Keratinocyte (primary cell): ENCODE measurements around the gene SFSWAP. TPM values are rescaled to one million over a fixed set of nuclear protein-coding genes. Genes with fewer than 3 reads are reported as not detected.

Source experiments
- DNase-seq: peaks from one replicate; pipeline ENCODE4 v3.0.0-alpha.2; 2011; ENCODE audit warnings: low read depth, missing footprints, low spot score
- FAIRE-seq: peaks from 2 replicates; lab custom pipeline; 2011; peaks lifted over from hg19 to GRCh38; lab: Jason Lieb, UNC
- H2AFZ ChIP-seq: 2 replicates; pipeline ENCODE4 v1.6.0; 2012; ENCODE audit warnings: low read length, control low read depth, inconsistent platforms; ENCODE audit not compliant: control insufficient read depth
- H3K27ac ChIP-seq: 2 replicates; pipeline ENCODE4 v1.5.1; 2011; ENCODE audit warnings: low read length; ENCODE audit not compliant: control insufficient read depth, insufficient read depth
- H3K27me3 ChIP-seq: 3 replicates; pipeline ENCODE4 v1.6.0; 2011; ENCODE audit warnings: low read length; ENCODE audit not compliant: control insufficient read depth, insufficient read depth; ENCODE audit errors: extremely low read depth
- H3K36me3 ChIP-seq, 2 experiments: 2 replicates in 1 of 2; 3 replicates in 1 of 2; pipeline ENCODE4 v1.5.1; 2011; ENCODE audit warnings: low read length in 2 of 2, mild to moderate bottlenecking in 1 of 2; ENCODE audit not compliant: control insufficient read depth in 2 of 2, insufficient read depth in 2 of 2; ENCODE audit errors: extremely low read depth in 1 of 2
- H3K4me1 ChIP-seq: 3 replicates; pipeline ENCODE4 v1.5.1; 2011; ENCODE audit warnings: low read length; ENCODE audit not compliant: control insufficient read depth, insufficient read depth; ENCODE audit errors: extremely low read depth
- H3K4me2 ChIP-seq: 3 replicates; pipeline ENCODE4 v1.6.0; 2011; ENCODE audit warnings: low read depth, low read length; ENCODE audit not compliant: control insufficient read depth, insufficient read depth; ENCODE audit errors: extremely low read depth
- H3K4me3 ChIP-seq, 3 experiments: fragments of 200-600 bp in 1 of 3; sonication (generic) in 1 of 3; 2 replicates in 2 of 3; 3 replicates in 1 of 3; pipeline ENCODE4 v1.5.1; 2011 to 2016; ENCODE audit warnings: low read length in 3 of 3, mild to moderate bottlenecking in 3 of 3, control low read depth in 2 of 3, inconsistent platforms in 1 of 3, low read depth in 1 of 3, mixed read lengths in 1 of 3, mixed run types in 1 of 3, moderate library complexity in 1 of 3; ENCODE audit not compliant: control insufficient read depth in 2 of 3, insufficient read depth in 2 of 3; ENCODE audit errors: extremely low read depth in 1 of 3
- H3K79me2 ChIP-seq: 2 replicates; pipeline ENCODE4 v1.6.0; 2012; ENCODE audit warnings: low read length; ENCODE audit not compliant: control insufficient read depth, insufficient read depth
- H3K9ac ChIP-seq: 3 replicates; pipeline ENCODE4 v1.6.0; 2011; ENCODE audit warnings: low read length; ENCODE audit not compliant: control insufficient read depth, insufficient read depth; ENCODE audit errors: extremely low read depth
- H3K9me1 ChIP-seq: 3 replicates; pipeline ENCODE4 v1.6.0; 2011; ENCODE audit warnings: low read length; ENCODE audit not compliant: control insufficient read depth, insufficient read depth; ENCODE audit errors: extremely low read depth
- H3K9me3 ChIP-seq: 2 replicates; pipeline ENCODE4 v1.5.1; 2012; ENCODE audit warnings: low read depth, low read length; ENCODE audit not compliant: control insufficient read depth
- H4K20me1 ChIP-seq: 3 replicates; pipeline ENCODE4 v1.6.0; 2011; ENCODE audit warnings: low read length; ENCODE audit not compliant: control insufficient read depth, insufficient read depth; ENCODE audit errors: extremely low read depth
- CTCF ChIP-seq, 3 experiments: IDR thresholded peaks in 1 of 3; conservative IDR thresholded peaks in 1 of 3; optimal IDR thresholded peaks in 1 of 3; 2 replicates in 2 of 3; 3 replicates in 1 of 3; pipeline versions ENCODE3 to v1.5.1; 2011; ENCODE audit warnings: low read length in 3 of 3, mild to moderate bottlenecking in 3 of 3, moderate library complexity in 2 of 3, control low read depth in 1 of 3, inconsistent platforms in 1 of 3; ENCODE audit not compliant: insufficient read depth in 2 of 3; ENCODE audit errors: extremely low read depth in 1 of 3
- EZH2 ChIP-seq: IDR thresholded peaks from one replicate; pipeline ENCODE4 v1.6.1; 2012; ENCODE audit warnings: inconsistent platforms, mild to moderate bottlenecking, low read length, moderate library complexity
- dilution Hi-C: fragments of 300-500 bp; cut with MboI; formaldehyde crosslinking; loops from one replicate; pipeline ENCODE4 v1.7.0; 2020; ENCODE audit warnings: low sequenced_read_pairs; ENCODE audit not compliant: extremely low pct_ligation_motif_present
- polyA plus RNA-seq, 5 experiments: library from polyadenylated mRNA; depleted of rRNA in 3 of 5; stranded (reverse) in 3 of 5; stranded (forward) in 1 of 5; unstranded in 1 of 5; fragments of >200 nt; gene quantifications; 1 replicate in 1 of 5; 2 replicates in 3 of 5; 3 replicates in 1 of 5; pipeline versions ENCODE4 v1.2.1 to v1.2.3, GENCODE V29; 2011 to 2012; ENCODE audit warnings: missing spikeins in 2 of 5, low read depth in 1 of 5, low replicate concordance in 1 of 5

The SFSWAP gene
- polyA plus RNA-seq, 1 donor (not counting 4 experiments of a cell fraction or from before 2014, with no cell fraction given): 13.1 TPM

- no peak overlapping the region for H3K27ac ChIP-seq
- no peak overlapping the region for H3K9ac ChIP-seq
- H3K27me3 ChIP-seq: peaks cover 30% of the 10 kb centered on the region
- H2AFZ ChIP-seq: no peak overlapping the region
- no peaks in the 10 kb centered on the region for H3K36me3 ChIP-seq
- H3K79me2 ChIP-seq: no peaks in the 10 kb centered on the region
- H3K4me1 ChIP-seq: no peaks in the 10 kb centered on the region
- no peaks in the 10 kb centered on the region for H3K9me1 ChIP-seq
- no peaks in the 10 kb centered on the region for H3K9me3 ChIP-seq
- no peak for FAIRE-seq
- no peak for TF ChIP-seq CTCF (optimal IDR thresholded peaks at IDR 0.05 in 1 of 3, IDR thresholded peaks at IDR 0.05 in 1 of 3, conservative IDR thresholded peaks at IDR 0.05 in 1 of 3; ENCODE audit: extremely low read depth in 1 of 3, insufficient read depth in 2 of 3, low read length in 3 of 3)
- no peak for TF ChIP-seq EZH2
- H4K20me1 ChIP-seq: no peaks in the 10 kb centered on the region
- H3K4me3 ChIP-seq: no peak overlapping the region
- H3K4me2 ChIP-seq: no peak overlapping the region
- no peak for DNase-seq
- dilution Hi-C loops: no loop called here
Measured at GRCh38 chr12:131825146-131825892, 114.4 kb downstream of the SFSWAP start.

GRCh38 chr12:131826097-131826928 lies 115.4 kb downstream of the SFSWAP start:
- H3K4me1 ChIP-seq: peaks cover 5% of the 10 kb centered on the region
- H3K9me3 ChIP-seq: no peaks in the 10 kb centered on the region
- no peak overlapping the region for H2AFZ ChIP-seq
- peaks cover 39% of the 10 kb centered on the region for H3K27me3 ChIP-seq
- DNase-seq: no peak
- H3K4me3 ChIP-seq: no peak overlapping the region
- no peak for FAIRE-seq
- H3K27ac ChIP-seq: no peak overlapping the region
- no peaks in the 10 kb centered on the region for H3K9me1 ChIP-seq
- dilution Hi-C loops: no loop called here
- no peak overlapping the region for H3K4me2 ChIP-seq
- no peak overlapping the region for H3K9ac ChIP-seq
- TF ChIP-seq CTCF (optimal IDR thresholded peaks at IDR 0.05 in 1 of 3, IDR thresholded peaks at IDR 0.05 in 1 of 3, conservative IDR thresholded peaks at IDR 0.05 in 1 of 3; ENCODE audit: extremely low read depth in 1 of 3, insufficient read depth in 2 of 3, low read length in 3 of 3) (no peak), EZH2 (no peak)
- H4K20me1 ChIP-seq: no peaks in the 10 kb centered on the region
- H3K79me2 ChIP-seq: no peaks in the 10 kb centered on the region
- H3K36me3 ChIP-seq: no peaks in the 10 kb centered on the region
